GM12878 (cell line): Measurements from ENCODE around the gene C3orf20.
"Not testable (repeated sequence)": the region's sequence is repeated elsewhere in the genome, so short reads cannot be mapped to it uniquely, and the experiment has no call there.

Experiments
- CHD2 ChIP-seq: IDR thresholded peaks from 2 replicates; pipeline ENCODE4 v1.6.1; 2011; ENCODE audit warnings: low read depth, low read length, improper control_type of control experiment, borderline replicate concordance
- HDAC2 ChIP-seq: fragments of 200-600 bp; sonication (generic); IDR thresholded peaks from 2 replicates; pipeline ENCODE4 v1.6.1; 2017
- MTA2 ChIP-seq: fragments of 450-650 bp; IDR thresholded peaks from 2 replicates; pipeline ENCODE4 v1.6.1; 2016; ENCODE audit warnings: low read depth, mild to moderate bottlenecking, moderate library complexity
- MTA3 ChIP-seq: IDR thresholded peaks from 2 replicates; pipeline ENCODE4 v1.6.1; 2012; ENCODE audit warnings: low read length, inconsistent platforms, borderline replicate concordance
- POLR2A ChIP-seq: IDR thresholded peaks from 2 replicates; pipeline ENCODE4 v1.6.1; 2011; ENCODE audit warnings: low read depth, mild to moderate bottlenecking, low read length
- TF ChIP-seq, protein P1 (sequence below), 3 experiments: IDR thresholded peaks in 2 of 3; conservative IDR thresholded peaks in 1 of 3; 2 replicates each; pipeline ENCODE4 v1.5.1; 2011; ENCODE audit warnings: low read depth in 3 of 3, low read length in 3 of 3, mild to moderate bottlenecking in 3 of 3, control low read depth in 2 of 3, moderate library complexity in 2 of 3, inconsistent platforms in 1 of 3, mixed read lengths in 1 of 3; ENCODE audit not compliant: control insufficient read depth in 2 of 3, insufficient read depth in 1 of 3; ENCODE audit errors: extremely low read depth in 1 of 3

GRCh38 chr3:14752979-14753378 is 78.0 kb downstream of the C3orf20 start:
- not testable (repeated sequence) for TF ChIP-seq CHD2, MTA3, MTA2, HDAC2, POLR2A
- TF ChIP-seq, protein P1, sequence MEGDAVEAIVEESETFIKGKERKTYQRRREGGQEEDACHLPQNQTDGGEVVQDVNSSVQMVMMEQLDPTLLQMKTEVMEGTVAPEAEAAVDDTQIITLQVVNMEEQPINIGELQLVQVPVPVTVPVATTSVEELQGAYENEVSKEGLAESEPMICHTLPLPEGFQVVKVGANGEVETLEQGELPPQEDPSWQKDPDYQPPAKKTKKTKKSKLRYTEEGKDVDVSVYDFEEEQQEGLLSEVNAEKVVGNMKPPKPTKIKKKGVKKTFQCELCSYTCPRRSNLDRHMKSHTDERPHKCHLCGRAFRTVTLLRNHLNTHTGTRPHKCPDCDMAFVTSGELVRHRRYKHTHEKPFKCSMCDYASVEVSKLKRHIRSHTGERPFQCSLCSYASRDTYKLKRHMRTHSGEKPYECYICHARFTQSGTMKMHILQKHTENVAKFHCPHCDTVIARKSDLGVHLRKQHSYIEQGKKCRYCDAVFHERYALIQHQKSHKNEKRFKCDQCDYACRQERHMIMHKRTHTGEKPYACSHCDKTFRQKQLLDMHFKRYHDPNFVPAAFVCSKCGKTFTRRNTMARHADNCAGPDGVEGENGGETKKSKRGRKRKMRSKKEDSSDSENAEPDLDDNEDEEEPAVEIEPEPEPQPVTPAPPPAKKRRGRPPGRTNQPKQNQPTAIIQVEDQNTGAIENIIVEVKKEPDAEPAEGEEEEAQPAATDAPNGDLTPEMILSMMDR (IDR thresholded peaks at IDR 0.05 in 2 of 3, conservative IDR thresholded peaks at IDR 0.05 in 1 of 3; ENCODE audit: control insufficient read depth in 2 of 3, extremely low read depth in 1 of 3, insufficient read depth in 1 of 3, low read depth in 3 of 3, low read length in 3 of 3) = not testable (repeated sequence)
